Thyroid gland (tissue), 4 donors: ENCODE data around the gene ITPRID2. TPM values are rescaled to one million over a fixed set of nuclear protein-coding genes. Genes with fewer than 3 reads are reported as not detected.

Source experiments
- DNase-seq, 2 donors: peaks; one replicate each; pipeline ENCODE4 v3.0.0-alpha.2; 2019
- H3K27ac ChIP-seq, 3 donors: fragments of 200-600 bp; sonication (generic); 1 replicate in 2 of 3; 2 replicates in 1 of 3; pipeline ENCODE4 v1.5.1; 2016 to 2019; ENCODE audit warnings: mild to moderate bottlenecking in 1 of 3, moderate library complexity in 1 of 3
- H3K27me3 ChIP-seq: fragments of 200-600 bp; sonication (generic); one replicate; pipeline ENCODE4 v1.5.1; 2019
- H3K36me3 ChIP-seq, 2 donors: fragments of 200-600 bp; sonication (generic); one replicate each; pipeline ENCODE4 v1.5.1; 2016 to 2019
- H3K4me1 ChIP-seq, 2 donors: fragments of 200-600 bp; sonication (generic); one replicate each; pipeline ENCODE4 v1.5.1; 2017 to 2019
- H3K4me3 ChIP-seq, 3 donors: fragments of 200-600 bp; sonication (generic); replicated peaks in 1 of 3; 1 replicate in 2 of 3; 2 replicates in 1 of 3; pipeline ENCODE4 v1.5.1; 2016; ENCODE audit warnings: mild to moderate bottlenecking in 1 of 3
- H3K9me3 ChIP-seq: fragments of 200-600 bp; sonication (generic); one replicate; pipeline ENCODE4 v1.5.1; 2017
- CTCF ChIP-seq, 6 experiments: fragments of 200-600 bp in 3 of 6; fragments of 450-650 bp in 3 of 6; sonication (generic) in 3 of 6; IDR thresholded peaks; one replicate each; pipeline ENCODE4 v1.5.1; 2016 to 2019; ENCODE audit warnings: antibody characterized with exemption in 6 of 6, mild to moderate bottlenecking in 2 of 6, inconsistent platforms in 1 of 6, moderate library complexity in 1 of 6
- POLR2A ChIP-seq, 2 donors: fragments of 450-650 bp; IDR thresholded peaks; one replicate each; pipeline ENCODE4 v1.6.1; 2017; ENCODE audit warnings: antibody characterized with exemption in 2 of 2, mild to moderate bottlenecking in 2 of 2, moderate library complexity in 1 of 2
- WGBS, 2 donors: methylation state at CpG; one replicate each; pipeline ENCODE4 v1.1.5; 2017; 5-methylcytosine and 5-hydroxymethylcytosine counted together
- intact Hi-C: fragments of 100-400 bp; cut with DNase I; formaldehyde crosslinking; loops from one replicate; pipeline ENCODE4 v1.15.1; 2023
- total RNA-seq, 4 donors: library from RNA; depleted of rRNA; stranded (reverse); fragments of >200 nt; gene quantifications; one replicate each; pipeline ENCODE4 v1.2.3, GENCODE V29; 2016

ITPRID2 gene
- total RNA-seq, 4 donors from 2014 or later: 103 to 199 (median 143) TPM

GRCh38 chr2:181902625-181903024 is 11.1 kb downstream of the ITPRID2 start:
- Histone ChIP-seq H3K9me3 (no peaks in the 10 kb centered on the region), H3K4me1 (peaks cover 4 to 19% of the 10 kb centered on the region in 2 donors), H3K36me3 (peaks cover 41 to 47% of the 10 kb centered on the region in 2 donors), H3K4me3 (no peak overlapping the region), H3K27me3 (no peaks in the 10 kb centered on the region), H3K27ac (peak overlapping the region in 1 of 3 donors; percentile 17)
- intact Hi-C loops: no loop called here
- no peak for DNase-seq
- 78 to 86% methylated on average over 3 of the region's 3 CpGs for WGBS, 2 donors
- TF ChIP-seq CTCF (IDR thresholded peaks at IDR 0.05): no peak
- TF ChIP-seq POLR2A (IDR thresholded peaks at IDR 0.05): no peak

GRCh38 chr2:181904022-181904632 is 12.6 kb downstream of the ITPRID2 start:
- TF ChIP-seq POLR2A (IDR thresholded peaks at IDR 0.05): no peak
- peak; percentile 16 to 58 (median 36) for TF ChIP-seq CTCF (IDR thresholded peaks at IDR 0.05)
- Histone ChIP-seq H3K4me3 (no peak overlapping the region), H3K36me3 (peaks cover 39 to 44% of the 10 kb centered on the region in 2 donors), H3K9me3 (no peaks in the 10 kb centered on the region), H3K27ac (no peak overlapping the region), H3K4me1 (peaks cover 4 to 23% of the 10 kb centered on the region in 2 donors), H3K27me3 (no peaks in the 10 kb centered on the region)
- intact Hi-C loops: no loop called here
- no peak for DNase-seq
- WGBS, 2 donors: 23 to 31% methylated on average over 2 of the region's 2 CpGs

GRCh38 chr2:181907057-181907456 is 15.5 kb downstream of the ITPRID2 start:
- Histone ChIP-seq H3K4me3 (no peak overlapping the region), H3K4me1 (peaks cover 10 to 13% of the 10 kb centered on the region in 2 donors), H3K27me3 (no peaks in the 10 kb centered on the region), H3K36me3 (peaks cover 12 to 19% of the 10 kb centered on the region in 2 donors), H3K9me3 (no peaks in the 10 kb centered on the region), H3K27ac (no peak overlapping the region)
- TF ChIP-seq CTCF (IDR thresholded peaks at IDR 0.05): no peak
- intact Hi-C loops: no loop called here
- DNase-seq: no peak

GRCh38 chr2:181907635-181908034 is 16.1 kb downstream of the ITPRID2 start:
- 98 to 100% methylated on average over 1 of the region's 1 CpG for WGBS, 2 donors
- intact Hi-C loops: no loop called here
- H3K27me3 ChIP-seq: no peaks in the 10 kb centered on the region
- H3K9me3 ChIP-seq: no peaks in the 10 kb centered on the region
- no peak for DNase-seq
- no peak overlapping the region for H3K27ac ChIP-seq
- H3K36me3 ChIP-seq: peaks cover 8 to 13% of the 10 kb centered on the region in 2 donors
- TF ChIP-seq POLR2A (IDR thresholded peaks at IDR 0.05) (no peak), CTCF (IDR thresholded peaks at IDR 0.05) (no peak)
- H3K4me3 ChIP-seq: no peak overlapping the region
- H3K4me1 ChIP-seq: peaks cover 10 to 13% of the 10 kb centered on the region in 2 donors

GRCh38 chr2:181910028-181910831 is 18.7 kb downstream of the ITPRID2 start:
- Histone ChIP-seq H3K27ac (no peak overlapping the region), H3K9me3 (no peaks in the 10 kb centered on the region), H3K27me3 (no peaks in the 10 kb centered on the region), H3K36me3 (peaks cover 11 to 14% of the 10 kb centered on the region in 2 donors), H3K4me3 (no peak overlapping the region), H3K4me1 (peaks cover 6% of the 10 kb centered on the region in 2 donors)
- WGBS, 2 donors: 85 to 87% methylated on average over 2 of the region's 2 CpGs
- intact Hi-C loops: no loop called here
- no peak for DNase-seq
- no peak for TF ChIP-seq CTCF (IDR thresholded peaks at IDR 0.05)
- no peak for TF ChIP-seq POLR2A (IDR thresholded peaks at IDR 0.05)
